K562 (cell line): ENCODE results near the gene CACNG6. TPM values are rescaled to one million over a fixed set of nuclear protein-coding genes. Genes with fewer than 3 reads are reported as not detected.

Experiments
- ATAC-seq: fragments of 200-7000 bp; cut with Tn5 transposase; 3 replicates; pipeline ENCODE4 v1.9.1; 2020; ENCODE audit warnings: moderate library complexity
- BruUV-seq: library from RNA; stranded (reverse); fragments of 400-500 nt; replicated peaks from 2 replicates; lab custom pipeline; 2021; lab: Mats Ljungman, UMichigan
- CTCF ChIA-PET: fragments of 300-600 bp; formaldehyde crosslinking; extraction: SDS; loops from one replicate; lab custom pipeline; 2021; ENCODE audit warnings: low intra/inter-chr PET ratio; lab: Yijun Ruan, JAX
- POLR2A ChIA-PET: fragments of 300-600, 350-650 bp; sonication (Branson Sonifier 250); formaldehyde crosslinking; extraction: SDS; loops from one replicate; lab custom pipeline; 2021; ENCODE audit warnings: antibody characterized with exemption, inconsistent platforms; lab: Yijun Ruan, JAX
- DNase-seq, 4 experiments: peaks; one replicate each; pipeline versions ENCODE4 v3.0.0 to v3.0.0-alpha.2; 2011 to 2018; ENCODE audit warnings: low spot score in 3 of 4, mixed read lengths in 3 of 4; ENCODE audit errors: extremely low read depth in 1 of 4
- FAIRE-seq: peaks from 2 replicates; lab custom pipeline; 2011; peaks lifted over from hg19 to GRCh38; lab: Jason Lieb, UNC
- H2AFZ ChIP-seq: 2 replicates; pipeline ENCODE4 v1.6.0; 2011; ENCODE audit warnings: low read depth, low read length, control low read depth, inconsistent platforms
- H3K27ac ChIP-seq: fragments of 200-600 bp; 3 replicates; pipeline ENCODE4 v1.8.0; 2011; ENCODE audit warnings: low read depth, mild to moderate bottlenecking, control low read depth, inconsistent platforms, low read length, moderate library complexity, mixed read lengths; ENCODE audit errors: extremely low read depth
- H3K27me3 ChIP-seq, 2 experiments: fragments of 300-600 bp in 1 of 2; 2 replicates in 1 of 2; 3 replicates in 1 of 2; pipeline versions ENCODE4 v1.6.0 to v1.8.0; 2011; ENCODE audit warnings: inconsistent platforms in 2 of 2, low read length in 2 of 2, mild to moderate bottlenecking in 1 of 2, mixed read lengths in 1 of 2, moderate library complexity in 1 of 2; ENCODE audit not compliant: control insufficient read depth in 2 of 2, insufficient read depth in 2 of 2
- H3K36me3 ChIP-seq: fragments of 300-600 bp; 3 replicates; pipeline ENCODE4 v1.8.0; 2011; ENCODE audit warnings: mild to moderate bottlenecking, low read length, inconsistent platforms; ENCODE audit not compliant: control insufficient read depth, insufficient read depth
- H3K4me1 ChIP-seq, 2 experiments: fragments of 200-600 bp in 1 of 2; replicated peaks in 1 of 2; 2 replicates in 1 of 2; 3 replicates in 1 of 2; pipeline versions ENCODE4 v1.5.1 to v1.8.0; 2011; ENCODE audit warnings: inconsistent platforms in 2 of 2, low read length in 2 of 2, mild to moderate bottlenecking in 1 of 2, mixed read lengths in 1 of 2, moderate library complexity in 1 of 2; ENCODE audit not compliant: control insufficient read depth in 2 of 2, insufficient read depth in 2 of 2
- H3K4me2 ChIP-seq: 2 replicates; pipeline ENCODE4 v1.6.1; 2011; ENCODE audit warnings: low read length, control low read depth, inconsistent platforms, mixed read lengths; ENCODE audit not compliant: insufficient read depth
- H3K4me3 ChIP-seq: fragments of 200-600 bp; sonication (generic), shearing (Covaris generic); 2 replicates; pipeline ENCODE4 v1.5.1; 2016; ENCODE audit warnings: control low read depth, inconsistent platforms
- H3K79me2 ChIP-seq: fragments of 200-600 bp; 3 replicates; pipeline ENCODE4 v1.8.0; 2011; ENCODE audit warnings: low read length, inconsistent platforms; ENCODE audit not compliant: control insufficient read depth, insufficient read depth
- H3K9ac ChIP-seq, 2 experiments: 2 replicates each; pipeline versions ENCODE4 v1.6.0 to v1.6.1; 2011; ENCODE audit warnings: low read depth in 2 of 2, low read length in 2 of 2, control low read depth in 1 of 2, inconsistent platforms in 1 of 2, mild to moderate bottlenecking in 1 of 2, mixed read lengths in 1 of 2; ENCODE audit not compliant: insufficient read depth in 1 of 2
- H3K9me1 ChIP-seq: one replicate; pipeline ENCODE4 v1.6.0; 2011; ENCODE audit warnings: inconsistent platforms, mild to moderate bottlenecking, low read length, moderate library complexity; ENCODE audit not compliant: control insufficient read depth, insufficient read depth
- H3K9me3 ChIP-seq: replicated peaks from 2 replicates; pipeline ENCODE4 v1.5.1; 2011; ENCODE audit warnings: low read depth, low read length, inconsistent platforms; ENCODE audit not compliant: control insufficient read depth, insufficient read depth
- H4K20me1 ChIP-seq: replicated peaks from 2 replicates; pipeline ENCODE4 v1.6.1; 2011; ENCODE audit warnings: low read length, inconsistent platforms, mixed read lengths; ENCODE audit not compliant: control insufficient read depth, insufficient read depth
- CUX1 ChIP-seq: fragments of 200-800 bp; sonication (Bioruptor generic); IDR thresholded peaks from 2 replicates; pipeline ENCODE4 v1.6.1; 2016; ENCODE audit warnings: missing genetic modification characterization, missing compliant biosample characterization
- PBX2 ChIP-seq, 2 experiments: IDR thresholded peaks in 1 of 2; conservative IDR thresholded peaks in 1 of 2; 2 replicates each; pipeline ENCODE4 v1.6.1; 2016; ENCODE audit warnings: low read depth in 2 of 2, mild to moderate bottlenecking in 1 of 2, missing compliant biosample characterization in 1 of 2, missing genetic modification characterization in 1 of 2, moderate library complexity in 1 of 2
- SFPQ ChIP-seq: fragments of 200-400 bp; formaldehyde crosslinking; IDR thresholded peaks from 2 replicates; pipeline ENCODE4 v1.6.1; 2017; ENCODE audit warnings: mild to moderate bottlenecking, low read depth, low read length, moderate library complexity
- SMC3 ChIP-seq: conservative IDR thresholded peaks from 2 replicates; pipeline ENCODE4 v1.6.1; 2011; ENCODE audit warnings: low read depth, low read length, improper control_type of control experiment; ENCODE audit not compliant: insufficient read depth
- SNIP1 ChIP-seq: fragments of 450-650 bp; IDR thresholded peaks from 2 replicates; pipeline ENCODE4 v1.7.1; 2017; ENCODE audit warnings: low read depth, mild to moderate bottlenecking
- ZNF398 ChIP-seq: fragments of 250-450 bp; sonication (Bioruptor Pico); IDR thresholded peaks from 2 replicates; pipeline ENCODE4 v1.8.0; 2021; ENCODE audit warnings: moderate library complexity, mild to moderate bottlenecking, inconsistent platforms
- WGBS: fragments of 100-300 bp; shearing (Covaris generic); methylation state at CpG from one replicate; pipeline ENCODE4 v1.1.6; 2016; ENCODE audit warnings: low coverage, mixed read lengths; ENCODE audit not compliant: insufficient coverage; ENCODE audit errors: missing lambda C conversion rate; 5-methylcytosine and 5-hydroxymethylcytosine counted together
- in situ Hi-C: fragments of 300-500 bp; cut with MboI; formaldehyde crosslinking; loops from 4 replicates; pipeline ENCODE4 v1.15.0; 2018; ENCODE audit warnings: inconsistent platforms, mixed read lengths
- intact Hi-C: fragments of 100-400 bp; cut with micrococcal nuclease; formaldehyde crosslinking; loops from 2 replicates; pipeline ENCODE4 v1.14.2; 2022
- polyA plus RNA-seq, 8 experiments: library from polyadenylated mRNA; depleted of rRNA in 4 of 8; stranded (reverse) in 5 of 8; unstranded in 3 of 8; fragments of >200 nt; fragmentation: Nextera tagmentation in 2 of 8; fragmentation: Illumina TruSeq in 1 of 8; extraction: Ambion mirVana in 2 of 8; extraction: Trizol in 1 of 8; gene quantifications; 2 replicates each; pipeline versions ENCODE4 v1.2.1 to v1.2.3, GENCODE V29; 2011 to 2014; ENCODE audit warnings: inconsistent platforms in 1 of 8, missing spikeins in 1 of 8
- total RNA-seq, 7 experiments: library from RNA; depleted of rRNA in 6 of 7; stranded (reverse); fragments of >200 nt in 6 of 7; fragmentation: Illumina TruSeq in 2 of 7; extraction: Trizol in 2 of 7; gene quantifications; 2 replicates each; pipeline versions ENCODE4 v1.2.1 to v1.2.3, GENCODE V29; 2011 to 2021; ENCODE audit warnings: low replicate concordance in 1 of 7

CACNG6 gene
- total and polyA plus RNA-seq, 9 of the 15 experiments (the other 6 are each of a cell fraction or from before 2014, with no cell fraction given): not detected

GRCh38 chr19:53993448-53993847 is 2.0 kb downstream of the CACNG6 start:
- no peak for ATAC-seq
- Histone ChIP-seq H3K9ac (no peak overlapping the region), H3K36me3 (no peaks in the 10 kb centered on the region), H3K79me2 (no peaks in the 10 kb centered on the region), H3K9me3 (no peaks in the 10 kb centered on the region), H2AFZ (no peak overlapping the region), H3K27ac (no peak overlapping the region), H4K20me1 (no peaks in the 10 kb centered on the region; the same call in 1 of the 2 replicates), H3K9me1 (no peaks in the 10 kb centered on the region), H3K4me2 (no peak overlapping the region), H3K27me3 (peaks cover 8 to 32% of the 10 kb centered on the region in 2 experiments; a peak in 4 of 5 replicates), H3K4me3 (no peak overlapping the region), H3K4me1 (peaks cover 0 to 8% of the 10 kb centered on the region in 2 experiments; a peak in 2 of 5 replicates)
- 0% methylated on average over 3 of the region's 3 CpGs for WGBS
- intact Hi-C loops (no loop called here), in situ Hi-C loops (no loop called here)
- DNase-seq: no peak
- no TSS peak for BruUV-seq
- POLR2A ChIA-PET: interaction anchor here (1.7 kb wide), 1 partner anchor 34 kb away, joined by 5 read pairs; no protein-coding TSS in a partner anchor
- FAIRE-seq: no peak
- CTCF ChIA-PET: no interaction called here
- TF ChIP-seq SMC3: no peak
- TF ChIP-seq PBX2 (CRISPR knock-in tag; IDR thresholded peaks at IDR 0.05; ENCODE audit: low read depth): no peak
- no peak for TF ChIP-seq PBX2 (tag; conservative IDR thresholded peaks at IDR 0.05; ENCODE audit: low read depth)
- no peak for TF ChIP-seq SNIP1
- no peak for TF ChIP-seq ZNF398 (CRISPR knock-in tag)
- TF ChIP-seq CUX1 (CRISPR knock-in tag): no peak
- no peak for TF ChIP-seq SFPQ
